GM12878 (cell line): Measurements from ENCODE around the gene AP3D1. TPM values are rescaled to one million over a fixed set of nuclear protein-coding genes. Genes with fewer than 3 reads are reported as not detected.

Source experiments
- ATAC-seq: fragments of 200-7000 bp; cut with Tn5 transposase; 3 replicates; pipeline ENCODE4 v1.9.1; 2020; ENCODE audit warnings: mild to moderate bottlenecking, moderate library complexity
- BruUV-seq: library from RNA; stranded (reverse); fragments of 400-500 nt; replicated peaks from 2 replicates; lab custom pipeline; 2021; lab: Mats Ljungman, UMichigan
- CTCF ChIA-PET: fragments of 300-600 bp; sonication (Branson Sonifier 250); formaldehyde crosslinking; extraction: SDS; loops from one replicate; lab custom pipeline; 2021; ENCODE audit warnings: inconsistent platforms; lab: Yijun Ruan, JAX
- POLR2A ChIA-PET: fragments of 350-600 bp; formaldehyde crosslinking; extraction: SDS; loops from one replicate; lab custom pipeline; 2021; ENCODE audit warnings: inconsistent platforms; lab: Charles Lee
- RAD21 ChIA-PET: fragments of 300-600 bp; sonication (Branson Sonifier 250); formaldehyde crosslinking; loops from one replicate; lab custom pipeline; 2023; ENCODE audit warnings: antibody characterized with exemption; ENCODE audit not compliant: unreplicated experiment; lab: Charles Lee
- SMC1A ChIA-PET: fragments of 300-600 bp; sonication (Branson Sonifier 250); formaldehyde crosslinking; loops from one replicate; lab custom pipeline; 2023; ENCODE audit not compliant: unreplicated experiment, uncharacterized antibody; lab: Charles Lee
- DNase-seq: peaks from one replicate; pipeline ENCODE4 v3.0.0-alpha.2; 2011; ENCODE audit warnings: low read depth, low spot score
- FAIRE-seq: peaks from 3 replicates; lab custom pipeline; 2011; peaks lifted over from hg19 to GRCh38; lab: Jason Lieb, UNC
- H2AFZ ChIP-seq: 2 replicates; pipeline ENCODE4 v1.6.0; 2011; ENCODE audit warnings: low read depth, low read length, control low read depth; ENCODE audit not compliant: control insufficient read depth
- H3K27ac ChIP-seq: 2 replicates; pipeline ENCODE4 v1.5.1; 2011; ENCODE audit warnings: control low read depth; ENCODE audit not compliant: control insufficient read depth, insufficient read depth
- H3K27me3 ChIP-seq, 2 experiments: replicated peaks in 1 of 2; 2 replicates each; pipeline versions ENCODE4 v1.6.0 to v1.6.1; 2011; ENCODE audit warnings: low read length in 1 of 2; ENCODE audit not compliant: control insufficient read depth in 2 of 2, insufficient read depth in 2 of 2
- H3K36me3 ChIP-seq, 2 experiments: 2 replicates each; pipeline ENCODE4 v1.5.1; 2011; ENCODE audit warnings: low read length in 1 of 2; ENCODE audit not compliant: control insufficient read depth in 2 of 2, insufficient read depth in 2 of 2
- H3K4me1 ChIP-seq: 2 replicates; pipeline ENCODE4 v1.6.1; 2011; ENCODE audit warnings: mild to moderate bottlenecking, low read length, moderate library complexity, mixed read lengths; ENCODE audit not compliant: control insufficient read depth, insufficient read depth
- H3K4me2 ChIP-seq: 2 replicates; pipeline ENCODE4 v1.6.0; 2011; ENCODE audit warnings: control low read depth; ENCODE audit not compliant: control insufficient read depth, insufficient read depth
- H3K4me3 ChIP-seq: fragments of 200-600 bp; sonication (generic); 2 replicates; pipeline ENCODE4 v1.5.1; 2016
- H3K79me2 ChIP-seq: 2 replicates; pipeline ENCODE4 v1.6.0; 2011; ENCODE audit warnings: low read length; ENCODE audit not compliant: control insufficient read depth, insufficient read depth
- H3K9ac ChIP-seq: 2 replicates; pipeline ENCODE4 v1.8.0; 2011; ENCODE audit warnings: low read length, control low read depth, mixed read lengths; ENCODE audit not compliant: control insufficient read depth, insufficient read depth
- H3K9me3 ChIP-seq: replicated peaks from 3 replicates; pipeline ENCODE4 v1.5.1; 2011; ENCODE audit warnings: mild to moderate bottlenecking, low read length; ENCODE audit not compliant: control insufficient read depth, insufficient read depth
- H4K20me1 ChIP-seq: 2 replicates; pipeline ENCODE4 v1.6.0; 2011; ENCODE audit not compliant: control insufficient read depth, insufficient read depth
- ASH2L ChIP-seq: fragments of 300-600, 200-600 bp; sonication (generic); IDR thresholded peaks from 2 replicates; pipeline ENCODE4 v1.6.1; 2017; ENCODE audit warnings: low read depth, mild to moderate bottlenecking, borderline replicate concordance
- ATF7 ChIP-seq: fragments of 450-650 bp; IDR thresholded peaks from 2 replicates; pipeline ENCODE4 v1.6.1; 2016; ENCODE audit warnings: low read depth, mild to moderate bottlenecking
- CREM ChIP-seq: IDR thresholded peaks from 2 replicates; pipeline ENCODE4 v1.6.1; 2014; ENCODE audit warnings: antibody characterized with exemption, low read depth
- EZH2 ChIP-seq: IDR thresholded peaks from 2 replicates; pipeline ENCODE4 v1.6.1; 2012; ENCODE audit warnings: low read depth, mild to moderate bottlenecking, control low read depth, inconsistent platforms, low read length, borderline replicate concordance; ENCODE audit not compliant: control insufficient read depth
- GATAD2B ChIP-seq: fragments of 450-650 bp; conservative IDR thresholded peaks from 2 replicates; pipeline ENCODE4 v1.6.1; 2017; ENCODE audit warnings: low read depth, mild to moderate bottlenecking, moderate library complexity
- HSF1 ChIP-seq: fragments of 150-350 bp; IDR thresholded peaks from 2 replicates; pipeline ENCODE4 v1.6.1; 2014; ENCODE audit warnings: mild to moderate bottlenecking, low read depth, low read length
- LARP7 ChIP-seq: fragments of 450-650 bp; IDR thresholded peaks from 2 replicates; pipeline ENCODE4 v1.6.1; 2017; ENCODE audit warnings: mild to moderate bottlenecking
- MEF2A ChIP-seq: IDR thresholded peaks from 2 replicates; pipeline ENCODE4 v1.6.1; 2011; ENCODE audit warnings: low read depth, mild to moderate bottlenecking, low read length, moderate library complexity; ENCODE audit not compliant: insufficient read depth
- NR2F1 ChIP-seq: fragments of 450-650 bp; conservative IDR thresholded peaks from 2 replicates; pipeline ENCODE4 v1.6.1; 2017; ENCODE audit warnings: mild to moderate bottlenecking
- POLR2AphosphoS5 ChIP-seq: IDR thresholded peaks from 2 replicates; pipeline ENCODE4 v1.6.1; 2011; ENCODE audit warnings: mild to moderate bottlenecking, low read length, inconsistent platforms
- RAD51 ChIP-seq: fragments of 450-650 bp; IDR thresholded peaks from 2 replicates; pipeline ENCODE4 v1.6.1; 2016; ENCODE audit warnings: moderate library complexity, mild to moderate bottlenecking, inconsistent platforms
- RUNX3 ChIP-seq: IDR thresholded peaks from 2 replicates; pipeline ENCODE4 v1.6.1; 2012; ENCODE audit warnings: low read length, inconsistent platforms
- SIX5 ChIP-seq: IDR thresholded peaks from 2 replicates; pipeline ENCODE4 v1.6.1; 2011; ENCODE audit warnings: mild to moderate bottlenecking, low read depth, low read length, moderate library complexity; ENCODE audit not compliant: severe bottlenecking
- SMARCA5 ChIP-seq: fragments of 450-650 bp; IDR thresholded peaks from 2 replicates; pipeline ENCODE4 v1.6.1; 2017; ENCODE audit warnings: mild to moderate bottlenecking
- STAT1 ChIP-seq: fragments of 450-650 bp; conservative IDR thresholded peaks from 2 replicates; pipeline ENCODE4 v1.6.1; 2014; ENCODE audit warnings: antibody characterized with exemption, mild to moderate bottlenecking
- ZNF217 ChIP-seq: fragments of 450-650 bp; IDR thresholded peaks from 2 replicates; pipeline ENCODE4 v1.6.1; 2017; ENCODE audit warnings: antibody characterized with exemption, mild to moderate bottlenecking
- WGBS: methylation state at CpG from one replicate; pipeline ENCODE4 v1.1.6; 2016; ENCODE audit warnings: low lambda C conversion rate; ENCODE audit not compliant: insufficient replicate concordance, insufficient coverage; ENCODE audit errors: missing lambda C conversion rate; 5-methylcytosine and 5-hydroxymethylcytosine counted together
- in situ Hi-C: fragments of 300-500 bp; cut with MboI; formaldehyde crosslinking; loops from 9 replicates; pipeline ENCODE4 v1.14.3; 2018; ENCODE audit warnings: mixed read lengths
- intact Hi-C: fragments of 100-400 bp; cut with micrococcal nuclease; formaldehyde crosslinking; loops from one replicate; pipeline ENCODE4 v1.14.2; 2022; ENCODE audit not compliant: unreplicated experiment
- polyA plus RNA-seq, 11 experiments: library from polyadenylated mRNA; depleted of rRNA in 4 of 11; unstranded in 6 of 11; stranded (reverse) in 5 of 11; fragments of >200 nt; fragmentation: Nextera tagmentation in 4 of 11; fragmentation: Illumina TruSeq in 1 of 11; extraction: Ambion mirVana in 4 of 11; extraction: Trizol in 1 of 11; gene quantifications; 1 replicate in 1 of 11; 2 replicates in 10 of 11; pipeline versions ENCODE4 v1.2.1 to v1.2.3, GENCODE V29; 2011 to 2016; ENCODE audit warnings: inconsistent platforms in 2 of 11, missing spikeins in 2 of 11, low read depth in 1 of 11
- total RNA-seq, 4 experiments: library from RNA; depleted of rRNA in 3 of 4; stranded (reverse); fragments of >200 nt in 3 of 4; fragmentation: Illumina TruSeq in 1 of 4; extraction: Trizol in 1 of 4; gene quantifications; 2 replicates each; pipeline versions ENCODE4 v1.2.1 to v1.2.3, GENCODE V29; 2013 to 2021
- TF ChIP-seq, protein P1 (sequence below): IDR thresholded peaks from 2 replicates; pipeline ENCODE4 v1.6.1; 2012; ENCODE audit warnings: low read length, inconsistent platforms
- TF ChIP-seq, protein P2 (sequence below): IDR thresholded peaks from 2 replicates; pipeline ENCODE4 v1.6.1; 2012; ENCODE audit warnings: low read depth, low read length, improper control_type of control experiment
- TF ChIP-seq, protein P3 (sequence below): fragments of 150-350 bp; IDR thresholded peaks from 2 replicates; pipeline ENCODE4 v1.6.1; 2016; ENCODE audit warnings: low read depth, low read length

Gene AP3D1
- total and polyA plus RNA-seq, 10 of the 15 experiments (the other 5 are each of a cell fraction or from before 2014, with no cell fraction given) = 1.5 to 108 (median 59.1) TPM

- ChIA-PET SMC1A (interaction anchor here (1.4 kb wide), 1 partner anchor 42 kb away, joined by 3 read pairs; no protein-coding TSS in a partner anchor), POLR2A (interaction anchor here (0.6 to 0.7 kb wide), 3 partner anchors 11 to 291 kb away, joined by 4 to 8 read pairs (median 8); partner anchors contain the start of genes LSM7 and SPPL2B), RAD21 (no interaction called here), CTCF (no interaction called here)
- FAIRE-seq (no peak), ATAC-seq (no peak), DNase-seq (no peak)
- in situ Hi-C loops = no loop called here
- no peak overlapping the region for H3K4me2 ChIP-seq
- H3K27ac ChIP-seq = no peak overlapping the region
- no peak overlapping the region for H3K9ac ChIP-seq
- H3K27me3 ChIP-seq = no peaks in the 10 kb centered on the region
- no TSS peak for BruUV-seq
- H3K4me1 ChIP-seq = no peaks in the 10 kb centered on the region; the same call in 1 of the 2 replicates
- H2AFZ ChIP-seq = no peak overlapping the region
- no peaks in the 10 kb centered on the region for H4K20me1 ChIP-seq
- no peak overlapping the region for H3K4me3 ChIP-seq
- H3K36me3 ChIP-seq = peaks cover 23 to 27% of the 10 kb centered on the region in 2 experiments
- no peak for TF ChIP-seq LARP7
- TF ChIP-seq SMARCA5 = no peak
- TF ChIP-seq NR2F1 = no peak
- TF ChIP-seq ATF7 = no peak
- no peak for TF ChIP-seq STAT1
- TF ChIP-seq SIX5 = no peak
- TF ChIP-seq POLR2AphosphoS5 = no peak
- no peak for TF ChIP-seq HSF1
- TF ChIP-seq, protein P1, sequence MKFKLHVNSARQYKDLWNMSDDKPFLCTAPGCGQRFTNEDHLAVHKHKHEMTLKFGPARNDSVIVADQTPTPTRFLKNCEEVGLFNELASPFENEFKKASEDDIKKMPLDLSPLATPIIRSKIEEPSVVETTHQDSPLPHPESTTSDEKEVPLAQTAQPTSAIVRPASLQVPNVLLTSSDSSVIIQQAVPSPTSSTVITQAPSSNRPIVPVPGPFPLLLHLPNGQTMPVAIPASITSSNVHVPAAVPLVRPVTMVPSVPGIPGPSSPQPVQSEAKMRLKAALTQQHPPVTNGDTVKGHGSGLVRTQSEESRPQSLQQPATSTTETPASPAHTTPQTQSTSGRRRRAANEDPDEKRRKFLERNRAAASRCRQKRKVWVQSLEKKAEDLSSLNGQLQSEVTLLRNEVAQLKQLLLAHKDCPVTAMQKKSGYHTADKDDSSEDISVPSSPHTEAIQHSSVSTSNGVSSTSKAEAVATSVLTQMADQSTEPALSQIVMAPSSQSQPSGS = no peak
- no peak for TF ChIP-seq ZNF217
- no peak for TF ChIP-seq EZH2
- no peak for TF ChIP-seq RUNX3
- TF ChIP-seq, protein P2, sequence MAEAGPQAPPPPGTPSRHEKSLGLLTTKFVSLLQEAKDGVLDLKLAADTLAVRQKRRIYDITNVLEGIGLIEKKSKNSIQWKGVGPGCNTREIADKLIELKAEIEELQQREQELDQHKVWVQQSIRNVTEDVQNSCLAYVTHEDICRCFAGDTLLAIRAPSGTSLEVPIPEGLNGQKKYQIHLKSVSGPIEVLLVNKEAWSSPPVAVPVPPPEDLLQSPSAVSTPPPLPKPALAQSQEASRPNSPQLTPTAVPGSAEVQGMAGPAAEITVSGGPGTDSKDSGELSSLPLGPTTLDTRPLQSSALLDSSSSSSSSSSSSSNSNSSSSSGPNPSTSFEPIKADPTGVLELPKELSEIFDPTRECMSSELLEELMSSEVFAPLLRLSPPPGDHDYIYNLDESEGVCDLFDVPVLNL = no peak
- no peak for TF ChIP-seq CREM
- no peak for TF ChIP-seq ASH2L
- no peak for TF ChIP-seq GATAD2B
- TF ChIP-seq, protein P3, sequence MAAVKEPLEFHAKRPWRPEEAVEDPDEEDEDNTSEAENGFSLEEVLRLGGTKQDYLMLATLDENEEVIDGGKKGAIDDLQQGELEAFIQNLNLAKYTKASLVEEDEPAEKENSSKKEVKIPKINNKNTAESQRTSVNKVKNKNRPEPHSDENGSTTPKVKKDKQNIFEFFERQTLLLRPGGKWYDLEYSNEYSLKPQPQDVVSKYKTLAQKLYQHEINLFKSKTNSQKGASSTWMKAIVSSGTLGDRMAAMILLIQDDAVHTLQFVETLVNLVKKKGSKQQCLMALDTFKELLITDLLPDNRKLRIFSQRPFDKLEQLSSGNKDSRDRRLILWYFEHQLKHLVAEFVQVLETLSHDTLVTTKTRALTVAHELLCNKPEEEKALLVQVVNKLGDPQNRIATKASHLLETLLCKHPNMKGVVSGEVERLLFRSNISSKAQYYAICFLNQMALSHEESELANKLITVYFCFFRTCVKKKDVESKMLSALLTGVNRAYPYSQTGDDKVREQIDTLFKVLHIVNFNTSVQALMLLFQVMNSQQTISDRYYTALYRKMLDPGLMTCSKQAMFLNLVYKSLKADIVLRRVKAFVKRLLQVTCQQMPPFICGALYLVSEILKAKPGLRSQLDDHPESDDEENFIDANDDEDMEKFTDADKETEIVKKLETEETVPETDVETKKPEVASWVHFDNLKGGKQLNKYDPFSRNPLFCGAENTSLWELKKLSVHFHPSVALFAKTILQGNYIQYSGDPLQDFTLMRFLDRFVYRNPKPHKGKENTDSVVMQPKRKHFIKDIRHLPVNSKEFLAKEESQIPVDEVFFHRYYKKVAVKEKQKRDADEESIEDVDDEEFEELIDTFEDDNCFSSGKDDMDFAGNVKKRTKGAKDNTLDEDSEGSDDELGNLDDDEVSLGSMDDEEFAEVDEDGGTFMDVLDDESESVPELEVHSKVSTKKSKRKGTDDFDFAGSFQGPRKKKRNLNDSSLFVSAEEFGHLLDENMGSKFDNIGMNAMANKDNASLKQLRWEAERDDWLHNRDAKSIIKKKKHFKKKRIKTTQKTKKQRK = no peak
- TF ChIP-seq MEF2A = no peak
- TF ChIP-seq RAD51 = no peak
- H3K9me3 ChIP-seq = no peaks in the 10 kb centered on the region
- 82% methylated on average over 14 of the region's 14 CpGs for WGBS
- peaks cover 46% of the 10 kb centered on the region for H3K79me2 ChIP-seq
- intact Hi-C loops = no loop called here
These were observed 11.2 kb downstream of the AP3D1 start for GRCh38 chr19:2140138-2140569.
